HG02588 (cell line): Measurements from ENCODE around the gene DND1.
A peak's percentile ranks its signal among the peaks of the same experiment; 100 is the strongest.
"Not testable (repeated sequence)": the region's sequence is repeated elsewhere in the genome, so short reads cannot be mapped to it uniquely, and the experiment has no call there.

Experiments used
- ATAC-seq: cut with Tn5 transposase; IDR thresholded peaks from one replicate; pipeline ENCODE4 v1.9.1; 2021; ENCODE audit warnings: mild to moderate bottlenecking, moderate library complexity; ENCODE audit not compliant: unreplicated experiment

DND1 gene

GRCh38 chr5:140672455-140673186 lies 755 bp downstream of the DND1 start:
- ATAC-seq = no peak

GRCh38 chr5:140671472-140672125 lies 1.8 kb downstream of the DND1 start:
- ATAC-seq = no peak

GRCh38 chr5:140671035-140671434 lies 2.3 kb downstream of the DND1 start:
- not testable (repeated sequence) for ATAC-seq

- peak; percentile 98 for ATAC-seq
Observed at GRCh38 chr5:140664359-140665119, 8.8 kb downstream of the DND1 start, which contains the start of gene WDR55. Gene WDR55 (plus strand): TSS chr5:140664904. CDS start chr5:140664913, 9 bp downstream.

- no peak for ATAC-seq
Observed at GRCh38 chr5:140664030-140664358, 9.4 kb downstream of the DND1 start.

GRCh38 chr5:140660371-140660770 lies 13.0 kb downstream of the DND1 start:
- ATAC-seq = not testable (repeated sequence)

- no peak for ATAC-seq
Observed at GRCh38 chr5:140658870-140659269, 14.5 kb downstream of the DND1 start.

GRCh38 chr5:140647042-140647419 lies 26.3 kb downstream of the DND1 start:
- ATAC-seq = no peak

- ATAC-seq = no peak
Observed at GRCh38 chr5:140642718-140643117, 30.7 kb downstream of the DND1 start.

- ATAC-seq = no peak
Observed at GRCh38 chr5:140641716-140642115, 31.7 kb downstream of the DND1 start.

- peak; percentile 95 for ATAC-seq
Observed at GRCh38 chr5:140639148-140639981, 34.0 kb downstream of the DND1 start, which contains the start of gene TMCO6. Gene TMCO6 (plus strand): TSS chr5:140639451. CDS start chr5:140639528, 77 bp downstream.

GRCh38 chr5:140638898-140639147 lies 34.6 kb downstream of the DND1 start:
- not testable (repeated sequence) for ATAC-seq

- no peak for ATAC-seq
Observed at GRCh38 chr5:140637371-140638100, 35.8 kb downstream of the DND1 start.

- no peak for ATAC-seq
Observed at GRCh38 chr5:140635291-140636257, 37.8 kb downstream of the DND1 start.

GRCh38 chr5:140634103-140634502 lies 39.3 kb downstream of the DND1 start:
- no peak for ATAC-seq

- no peak for ATAC-seq
Observed at GRCh38 chr5:140633501-140633900, 39.9 kb downstream of the DND1 start.

- ATAC-seq = no peak
Observed at GRCh38 chr5:140633021-140633471, 40.3 kb downstream of the DND1 start, which contains the start of gene CD14. Gene CD14 (minus strand): TSS chr5:140633175. CDS start chr5:140633071, 104 bp downstream.

- peak; percentile 53 for ATAC-seq
Observed at GRCh38 chr5:140632366-140633020, 40.9 kb downstream of the DND1 start.
